ENCODE measurements around the gene GDI1. TPM values are rescaled to one million over a fixed set of nuclear protein-coding genes. Genes with fewer than 3 reads are reported as not detected.

Gene GDI1
- total and polyA plus RNA-seq, 9 of the 15 experiments (the other 6 are each of a cell fraction or from before 2014, with no cell fraction given), result 0.97 to 82.6 (median 37.5) TPM

GRCh38 chrX:154473683-154474082 lies 36.7 kb downstream of the GDI1 start:
- Histone ChIP-seq H3K4me2 (ENCODE audit: insufficient read depth, low read length) (no peak overlapping the region), H3K27me3 (ENCODE audit: control insufficient read depth in 2 of 2, insufficient read depth in 2 of 2, low read length in 2 of 2) (no peaks in the 10 kb centered on the region), H3K4me1 (replicated peaks in 1 of 2; ENCODE audit: control insufficient read depth in 2 of 2, insufficient read depth in 2 of 2, low read length in 2 of 2) (peaks cover 9 to 17% of the 10 kb centered on the region in 2 experiments; a peak in 4 of 5 replicates), H3K79me2 (ENCODE audit: control insufficient read depth, insufficient read depth, low read length) (peaks cover 11% of the 10 kb centered on the region), H4K20me1 (replicated peaks; ENCODE audit: control insufficient read depth, insufficient read depth, low read length) (no peaks in the 10 kb centered on the region), H3K9ac (ENCODE audit: insufficient read depth in 1 of 2, low read depth in 2 of 2, low read length in 2 of 2) (no peak overlapping the region), H3K36me3 (ENCODE audit: control insufficient read depth, insufficient read depth, low read length) (peaks cover 39% of the 10 kb centered on the region; the same call in 2 of the 3 replicates), H3K27ac (ENCODE audit: extremely low read depth, low read depth, low read length) (no peak overlapping the region), H3K4me3 (no peak overlapping the region), H3K9me3 (replicated peaks; ENCODE audit: control insufficient read depth, insufficient read depth, low read depth, low read length) (no peaks in the 10 kb centered on the region), H3K9me1 (ENCODE audit: control insufficient read depth, insufficient read depth, low read length) (no peaks in the 10 kb centered on the region), H2AFZ (ENCODE audit: low read depth, low read length) (no peak overlapping the region)
- BruUV-seq (replicated peaks), result no TSS peak
- FAIRE-seq (no peak), DNase-seq (ENCODE audit: extremely low read depth in 1 of 4, low spot score in 3 of 4) (no peak), ATAC-seq (no peak)
- in situ Hi-C loops (cut with MboI), result no loop called here
- ChIA-PET POLR2A (interaction anchor here (0.9 to 1.8 kb wide), 4 partner anchors 9 to 58 kb away, joined by 3 to 10 read pairs (median 5); partner anchors contain the start of gene SLC10A3), CTCF (ENCODE audit: low intra/inter-chr PET ratio) (no interaction called here)
- 74% methylated on average over 7 of the region's 7 CpGs for WGBS (ENCODE audit: insufficient coverage, low coverage, missing lambda C conversion rate)
- TF ChIP-seq RUNX1 (IDR thresholded peaks at IDR 0.05; ENCODE audit: low read depth) (no peak), ZNF121 (CRISPR knock-in tag; conservative IDR thresholded peaks at IDR 0.05) (no peak), ZNF778 (CRISPR knock-in tag; IDR thresholded peaks at IDR 0.05) (no peak), TEAD2 (tag; IDR thresholded peaks at IDR 0.05) (no peak), ZC3H11A (IDR thresholded peaks at IDR 0.05; ENCODE audit: low read depth, low read length) (no peak), ATF6 (CRISPR knock-in tag; IDR thresholded peaks at IDR 0.05) (no peak), CBX2 (IDR thresholded peaks at IDR 0.05; ENCODE audit: insufficient read depth, low read length, poor library complexity, severe bottlenecking) (no peak), TEAD4 (IDR thresholded peaks at IDR 0.05; ENCODE audit: low read length) (no peak), TEAD4 (CRISPR knock-in tag; IDR thresholded peaks at IDR 0.05; ENCODE audit: borderline replicate concordance) (no peak), TARDBP (IDR thresholded peaks at IDR 0.05) (no peak), GATA2 (CRISPR knock-in tag; IDR thresholded peaks at IDR 0.05) (no peak), ZNF280B (CRISPR knock-in tag; IDR thresholded peaks at IDR 0.05) (no peak), ZEB2 (IDR thresholded peaks at IDR 0.05) (no peak), CEBPG (CRISPR knock-in tag; IDR thresholded peaks at IDR 0.05) (no peak), CEBPG (tag; conservative IDR thresholded peaks at IDR 0.05 in 1 of 2, IDR thresholded peaks at IDR 0.05 in 1 of 2) (no peak), CTCFL (IDR thresholded peaks at IDR 0.05; ENCODE audit: borderline replicate concordance, insufficient read depth, low read depth, low read length, poor library complexity, severe bottlenecking) (no peak), ZNF263 (CRISPR knock-in tag; IDR thresholded peaks at IDR 0.05; ENCODE audit: borderline replicate concordance) (no peak), HNRNPH1 (optimal IDR thresholded peaks at IDR 0.05; ENCODE audit: low read depth, low read length) (no peak)
- intact Hi-C loops (cut with micrococcal nuclease), result no loop called here
